HG03469 (cell line): ENCODE measurements around the gene TSHZ2.
"Not testable (repeated sequence)": the region's sequence is repeated elsewhere in the genome, so short reads cannot be mapped to it uniquely, and the experiment has no call there.

Experiments used
- ATAC-seq: cut with Tn5 transposase; IDR thresholded peaks from one replicate; pipeline ENCODE4 v1.9.1; 2021; ENCODE audit warnings: mild to moderate bottlenecking, moderate library complexity, moderate number of reproducible peaks; ENCODE audit not compliant: unreplicated experiment

TSHZ2 gene

GRCh38 chr20:53334861-53335260 is 362.7 kb downstream of the TSHZ2 start:
- no peak for ATAC-seq

- ATAC-seq, result no peak
Observed at GRCh38 chr20:53335555-53335954, 363.4 kb downstream of the TSHZ2 start.

GRCh38 chr20:53336892-53337291 is 364.7 kb downstream of the TSHZ2 start:
- ATAC-seq, result no peak

- ATAC-seq, result no peak
Observed at GRCh38 chr20:53337390-53338101, 365.4 kb downstream of the TSHZ2 start.

GRCh38 chr20:53338716-53339115 is 366.6 kb downstream of the TSHZ2 start:
- ATAC-seq, result no peak

GRCh38 chr20:53342429-53342828 is 370.3 kb downstream of the TSHZ2 start:
- ATAC-seq, result no peak

GRCh38 chr20:53343448-53343847 is 371.3 kb downstream of the TSHZ2 start:
- ATAC-seq, result no peak

- no peak for ATAC-seq
Observed at GRCh38 chr20:53344891-53345290, 372.7 kb downstream of the TSHZ2 start.

- ATAC-seq, result no peak
Observed at GRCh38 chr20:53345536-53346334, 373.6 kb downstream of the TSHZ2 start.

- no peak for ATAC-seq
Observed at GRCh38 chr20:53346335-53346648, 374.1 kb downstream of the TSHZ2 start.

GRCh38 chr20:53349730-53350129 is 377.6 kb downstream of the TSHZ2 start:
- ATAC-seq, result no peak

GRCh38 chr20:53352727-53353440 is 380.7 kb downstream of the TSHZ2 start:
- no peak for ATAC-seq

- ATAC-seq, result no peak
Observed at GRCh38 chr20:53354314-53354713, 382.2 kb downstream of the TSHZ2 start.

GRCh38 chr20:53355790-53356189 is 383.6 kb downstream of the TSHZ2 start:
- no peak for ATAC-seq

GRCh38 chr20:53359425-53359824 is 387.3 kb downstream of the TSHZ2 start:
- no peak for ATAC-seq

- no peak for ATAC-seq
Observed at GRCh38 chr20:53360852-53361251, 388.7 kb downstream of the TSHZ2 start.

GRCh38 chr20:53362736-53363135 is 390.6 kb downstream of the TSHZ2 start:
- ATAC-seq, result no peak

GRCh38 chr20:53364646-53365045 is 392.5 kb downstream of the TSHZ2 start:
- no peak for ATAC-seq

GRCh38 chr20:53365076-53365475 is 392.9 kb downstream of the TSHZ2 start:
- no peak for ATAC-seq

GRCh38 chr20:53365539-53366075 is 393.4 kb downstream of the TSHZ2 start:
- ATAC-seq, result no peak

- ATAC-seq, result not testable (repeated sequence)
Observed at GRCh38 chr20:53366928-53367327, 394.8 kb downstream of the TSHZ2 start.

- ATAC-seq, result no peak
Observed at GRCh38 chr20:53369871-53370270, 397.7 kb downstream of the TSHZ2 start.
